Tibial artery (tissue), 4 donors: Measurements from ENCODE around the gene TACC2.

ENCODE experiments used
- DNase-seq, 2 donors: peaks; one replicate each; pipeline ENCODE4 v3.0.0-alpha.2; 2019
- H3K27ac ChIP-seq, 2 donors: fragments of 200-600 bp; sonication (generic) in 1 of 2; 1 replicate in 1 of 2; 2 replicates in 1 of 2; pipeline ENCODE4 v1.5.1; 2018 to 2019; ENCODE audit warnings: mild to moderate bottlenecking in 1 of 2
- H3K27me3 ChIP-seq, 2 donors: fragments of 200-600 bp; sonication (generic) in 1 of 2; one replicate each; pipeline versions ENCODE4 v1.5.1 to v1.6.0; 2016 to 2019
- H3K36me3 ChIP-seq, 3 donors: fragments of 200-600 bp; sonication (generic) in 2 of 3; one replicate each; pipeline ENCODE4 v1.5.1; 2016 to 2019; ENCODE audit warnings: mild to moderate bottlenecking in 2 of 3
- H3K4me1 ChIP-seq, 4 donors: fragments of 200-600 bp; sonication (generic) in 2 of 4; 1 replicate in 3 of 4; 2 replicates in 1 of 4; pipeline ENCODE4 v1.5.1; 2016 to 2019
- H3K4me3 ChIP-seq, 2 donors: fragments of 200-600 bp; sonication (generic) in 1 of 2; 1 replicate in 1 of 2; 2 replicates in 1 of 2; pipeline ENCODE4 v1.5.1; 2018 to 2019; ENCODE audit warnings: mild to moderate bottlenecking in 2 of 2
- H3K9me3 ChIP-seq, 3 donors: fragments of 200-600 bp; sonication (generic) in 1 of 3; one replicate each; pipeline ENCODE4 v1.5.1; 2016 to 2019
- intact Hi-C: fragments of 100-400 bp; cut with DNase I; formaldehyde crosslinking; loops from one replicate; pipeline ENCODE4 v1.15.0; 2023; ENCODE audit warnings: low total_unique reads
- TF ChIP-seq, protein P1 (sequence below), 2 experiments: fragments of 200-600 bp in 1 of 2; fragments of 450-650 bp in 1 of 2; IDR thresholded peaks; one replicate each; pipeline ENCODE4 v1.5.1; 2017 to 2019; ENCODE audit warnings: antibody characterized with exemption in 2 of 2, mild to moderate bottlenecking in 1 of 2, moderate library complexity in 1 of 2

TACC2 gene

DNA sequence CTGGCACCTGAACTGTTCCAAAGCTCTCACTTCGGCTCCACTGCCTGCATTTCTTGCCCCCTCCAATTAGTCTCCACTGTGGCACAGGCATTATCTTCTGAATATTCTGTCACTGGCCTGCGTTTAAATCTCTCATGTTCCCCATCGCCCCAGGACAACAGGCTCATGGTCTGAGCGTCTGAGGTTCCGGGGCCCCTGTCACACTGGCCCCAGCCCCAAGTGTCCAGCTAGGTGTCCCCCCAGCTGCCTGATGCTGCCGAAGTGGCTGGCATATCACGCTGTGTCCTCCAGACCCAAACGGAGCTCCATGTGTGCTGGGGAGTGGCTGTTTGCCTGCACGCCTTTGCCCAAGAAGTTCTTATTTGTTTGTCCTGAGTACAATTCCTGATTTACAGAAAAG lies 135.4 kb downstream of the TACC2 start:
- Histone ChIP-seq H3K27me3 (no peaks in the 10 kb centered on the region), H3K27ac (no peak overlapping the region), H3K36me3 (no peaks in the 10 kb centered on the region), H3K9me3 (no peaks in the 10 kb centered on the region), H3K4me3 (no peak overlapping the region), H3K4me1 (peaks cover 0 to 27% (median 21%) of the 10 kb centered on the region in 4 donors)
- intact Hi-C loops = no loop called here
- no peak for DNase-seq
- TF ChIP-seq, protein P1, sequence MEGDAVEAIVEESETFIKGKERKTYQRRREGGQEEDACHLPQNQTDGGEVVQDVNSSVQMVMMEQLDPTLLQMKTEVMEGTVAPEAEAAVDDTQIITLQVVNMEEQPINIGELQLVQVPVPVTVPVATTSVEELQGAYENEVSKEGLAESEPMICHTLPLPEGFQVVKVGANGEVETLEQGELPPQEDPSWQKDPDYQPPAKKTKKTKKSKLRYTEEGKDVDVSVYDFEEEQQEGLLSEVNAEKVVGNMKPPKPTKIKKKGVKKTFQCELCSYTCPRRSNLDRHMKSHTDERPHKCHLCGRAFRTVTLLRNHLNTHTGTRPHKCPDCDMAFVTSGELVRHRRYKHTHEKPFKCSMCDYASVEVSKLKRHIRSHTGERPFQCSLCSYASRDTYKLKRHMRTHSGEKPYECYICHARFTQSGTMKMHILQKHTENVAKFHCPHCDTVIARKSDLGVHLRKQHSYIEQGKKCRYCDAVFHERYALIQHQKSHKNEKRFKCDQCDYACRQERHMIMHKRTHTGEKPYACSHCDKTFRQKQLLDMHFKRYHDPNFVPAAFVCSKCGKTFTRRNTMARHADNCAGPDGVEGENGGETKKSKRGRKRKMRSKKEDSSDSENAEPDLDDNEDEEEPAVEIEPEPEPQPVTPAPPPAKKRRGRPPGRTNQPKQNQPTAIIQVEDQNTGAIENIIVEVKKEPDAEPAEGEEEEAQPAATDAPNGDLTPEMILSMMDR (IDR thresholded peaks at IDR 0.05) = no peak

DNA sequence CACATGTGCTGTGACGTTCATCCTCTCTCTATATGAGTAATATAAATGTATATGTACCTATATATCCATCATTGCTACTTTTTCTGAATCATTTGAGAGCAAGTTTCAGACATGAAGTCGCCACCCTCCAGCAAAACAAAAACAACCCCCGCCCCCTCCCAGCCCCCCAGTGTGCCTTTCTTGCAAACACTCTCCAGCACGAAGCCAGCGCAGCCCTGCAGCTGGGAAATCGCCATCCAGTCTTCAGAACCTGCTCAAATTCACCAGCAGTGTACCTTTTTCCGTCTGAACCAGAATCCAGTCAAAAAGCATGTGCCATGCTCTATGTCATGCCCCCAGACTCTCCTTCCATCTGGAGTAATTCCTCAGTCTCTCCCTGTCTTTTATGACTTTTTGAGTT lies 135.8 kb downstream of the TACC2 start:
- intact Hi-C loops = no loop called here
- Histone ChIP-seq H3K27me3 (no peaks in the 10 kb centered on the region), H3K9me3 (no peaks in the 10 kb centered on the region), H3K4me3 (no peak overlapping the region), H3K27ac (no peak overlapping the region), H3K36me3 (no peaks in the 10 kb centered on the region), H3K4me1 (peaks cover 0 to 32% (median 24%) of the 10 kb centered on the region in 4 donors)
- TF ChIP-seq, protein P1 (IDR thresholded peaks at IDR 0.05) = no peak
- DNase-seq = no peak

DNA sequence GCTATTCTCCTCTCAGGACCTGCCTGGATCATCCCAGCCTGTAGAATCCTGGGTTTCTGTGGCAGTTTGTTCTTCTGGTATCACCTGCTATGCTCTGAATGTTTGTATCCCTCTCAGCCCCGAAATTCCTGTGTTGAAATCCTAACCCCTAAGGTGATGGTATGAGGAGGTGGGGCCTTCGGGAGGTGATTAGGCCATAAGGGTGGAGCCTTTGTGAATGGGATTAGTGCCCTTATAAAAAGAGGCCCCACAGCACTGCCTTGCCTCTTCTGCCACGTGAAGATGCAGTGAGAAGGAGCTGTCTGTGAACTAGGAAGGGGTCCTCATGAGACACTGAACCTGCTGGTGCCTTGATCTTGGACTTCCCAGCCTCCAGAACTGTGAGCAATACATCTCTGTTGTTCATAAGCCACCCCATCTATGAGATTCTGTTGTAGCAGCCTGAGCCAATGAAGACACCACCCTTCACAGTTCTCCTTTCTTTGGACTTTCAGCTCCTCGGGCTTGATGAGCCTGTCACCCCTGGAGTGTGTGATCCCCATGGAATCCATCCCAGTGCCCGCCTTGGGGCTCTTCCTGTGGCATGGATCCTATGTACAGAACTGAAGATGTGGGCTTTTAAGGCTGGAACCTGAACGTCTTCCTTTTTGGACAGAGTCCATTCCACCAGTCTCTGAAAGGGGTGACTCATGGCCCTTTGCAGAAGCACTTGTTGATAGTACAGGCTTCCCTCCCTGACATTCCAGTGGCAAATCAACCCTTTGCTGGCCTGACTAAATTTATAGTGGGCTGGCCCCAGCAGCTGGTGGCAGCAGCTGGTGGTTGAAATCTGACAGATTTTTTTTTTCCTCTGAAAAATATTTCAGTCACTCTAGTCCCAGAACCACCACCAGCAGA lies 138.0 kb downstream of the TACC2 start:
- TF ChIP-seq, protein P1 (IDR thresholded peaks at IDR 0.05) = no peak
- intact Hi-C loops = no loop called here

DNA sequence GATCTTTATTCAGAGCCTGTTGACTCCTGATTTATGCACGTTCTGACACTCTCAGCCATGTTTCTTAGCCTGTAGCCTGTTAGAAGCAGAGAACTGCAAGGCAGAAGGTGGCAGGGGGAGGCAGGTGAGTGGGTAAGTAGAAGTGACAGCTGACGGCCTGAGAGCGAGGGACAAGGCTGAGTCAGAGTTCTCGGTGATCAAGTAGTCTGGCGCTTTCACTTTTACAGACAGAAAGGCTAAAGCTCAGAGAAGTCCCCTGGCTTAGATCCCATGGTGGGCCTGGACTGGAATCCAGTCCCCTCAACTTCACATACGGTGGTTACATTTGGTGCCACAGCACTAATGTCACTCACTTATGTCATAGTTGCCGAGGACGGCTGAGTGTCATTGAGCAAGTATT lies 139.0 kb downstream of the TACC2 start:
- H3K27me3 ChIP-seq = no peaks in the 10 kb centered on the region
- no peaks in the 10 kb centered on the region for H3K9me3 ChIP-seq
- H3K4me1 ChIP-seq = peaks cover 0 to 63% (median 43%) of the 10 kb centered on the region in 4 donors
- intact Hi-C loops = no loop called here
- H3K4me3 ChIP-seq = peak overlapping the region; percentile 39 to 50
- peak overlapping the region; percentile 82 to 84 for H3K27ac ChIP-seq
- H3K36me3 ChIP-seq = peaks cover 0 to 2% (median 0%) of the 10 kb centered on the region in 3 donors
- peak; percentile 50 to 83 for DNase-seq
- TF ChIP-seq, protein P1 (IDR thresholded peaks at IDR 0.05) = no peak

More for the DNA sequence above, 138.0 kb downstream of the TACC2 start:
- H3K9me3 ChIP-seq = no peaks in the 10 kb centered on the region
- peak overlapping the region; percentile 39 to 50 for H3K4me3 ChIP-seq
- peak overlapping the region; percentile 82 to 84 for H3K27ac ChIP-seq
- no peaks in the 10 kb centered on the region for H3K36me3 ChIP-seq
- no peaks in the 10 kb centered on the region for H3K27me3 ChIP-seq
- peak; percentile 53 to 75 for DNase-seq
- peaks cover 0 to 54% (median 35%) of the 10 kb centered on the region in 4 donors for H3K4me1 ChIP-seq

DNA sequence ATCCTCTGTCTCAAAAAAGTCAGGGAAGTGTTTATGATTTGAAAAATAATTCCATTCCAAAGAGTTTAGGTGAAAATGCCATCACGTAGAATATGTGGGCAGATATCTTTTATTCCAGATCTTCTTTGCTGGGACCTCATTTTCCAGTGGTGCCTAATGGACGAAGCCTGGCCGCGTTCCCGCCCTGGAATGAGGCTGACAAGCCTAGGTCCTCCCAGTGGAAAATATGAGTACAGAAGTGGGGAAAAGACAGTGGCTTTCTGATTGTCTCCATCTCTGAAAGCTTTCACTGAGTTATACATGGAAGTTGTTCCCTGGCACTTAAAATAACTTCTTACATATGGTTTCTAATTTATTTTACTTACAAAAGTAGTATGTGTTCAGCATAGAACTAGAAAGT lies 139.4 kb downstream of the TACC2 start:
- H3K27me3 ChIP-seq = no peaks in the 10 kb centered on the region
- TF ChIP-seq, protein P1 (IDR thresholded peaks at IDR 0.05) = peak; percentile 27 to 33
- no peaks in the 10 kb centered on the region for H3K9me3 ChIP-seq
- intact Hi-C loops = no loop called here
- H3K36me3 ChIP-seq = peaks cover 0 to 6% (median 4%) of the 10 kb centered on the region in 3 donors
- peaks cover 0 to 68% (median 47%) of the 10 kb centered on the region in 4 donors for H3K4me1 ChIP-seq
- H3K27ac ChIP-seq = peak overlapping the region; percentile 82 to 84
- peak overlapping the region; percentile 39 to 50 for H3K4me3 ChIP-seq
- peak; percentile 78 to 86 for DNase-seq
